Osteoblast (primary cell): Measurements from ENCODE around the gene STK26. TPM values are rescaled to one million over a fixed set of nuclear protein-coding genes. Genes with fewer than 3 reads are reported as not detected.
"Not testable (repeated sequence)": the region's sequence is repeated elsewhere in the genome, so short reads cannot be mapped to it uniquely, and the experiment has no call there.

Source experiments
- DNase-seq: peaks from one replicate; pipeline ENCODE4 v3.0.0; 2011; ENCODE audit warnings: low spot score, mixed read lengths; ENCODE audit not compliant: insufficient read length; ENCODE audit errors: missing footprints
- H2AFZ ChIP-seq: 2 replicates; pipeline ENCODE4 v1.6.0; 2011; ENCODE audit warnings: mild to moderate bottlenecking, low read length
- H3K27ac ChIP-seq: 2 replicates; pipeline ENCODE4 v1.5.1; 2011; ENCODE audit warnings: mild to moderate bottlenecking, low read depth, low read length, moderate library complexity
- H3K27me3 ChIP-seq: 2 replicates; pipeline ENCODE4 v1.6.0; 2012; ENCODE audit warnings: mild to moderate bottlenecking, control low read depth, inconsistent platforms, low read length, moderate library complexity; ENCODE audit not compliant: insufficient read depth
- H3K36me3 ChIP-seq: 2 replicates; pipeline ENCODE4 v1.5.1; 2011; ENCODE audit warnings: mild to moderate bottlenecking, low read length, control low read depth, moderate library complexity; ENCODE audit not compliant: insufficient read depth
- H3K4me1 ChIP-seq: 2 replicates; pipeline ENCODE4 v1.5.1; 2011; ENCODE audit warnings: mild to moderate bottlenecking, low read length, control low read depth, moderate library complexity; ENCODE audit not compliant: insufficient read depth
- H3K4me2 ChIP-seq: 2 replicates; pipeline ENCODE4 v1.6.0; 2011; ENCODE audit warnings: mild to moderate bottlenecking, low read length; ENCODE audit not compliant: insufficient read depth
- H3K4me3 ChIP-seq: fragments of 200-600 bp; sonication (generic); 3 replicates; pipeline ENCODE4 v1.5.1; 2012; ENCODE audit warnings: mild to moderate bottlenecking, low read length, inconsistent platforms; ENCODE audit not compliant: insufficient read depth
- H3K79me2 ChIP-seq: 2 replicates; pipeline ENCODE4 v1.6.0; 2012; ENCODE audit warnings: mild to moderate bottlenecking, low read length, control low read depth, inconsistent platforms; ENCODE audit not compliant: insufficient read depth
- H3K9me3 ChIP-seq: 2 replicates; pipeline ENCODE4 v1.5.1; 2011; ENCODE audit warnings: low read depth, low read length, control low read depth
- H4K20me1 ChIP-seq: 2 replicates; pipeline ENCODE4 v1.6.0; 2012; ENCODE audit warnings: mild to moderate bottlenecking, low read length, control low read depth; ENCODE audit not compliant: insufficient read depth
- total RNA-seq: library from RNA; depleted of rRNA; stranded (reverse); fragments of >200 nt; gene quantifications from 2 replicates; pipeline ENCODE4 v1.2.3, GENCODE V29; 2012
- TF ChIP-seq, protein P1 (sequence below): IDR thresholded peaks from 2 replicates; pipeline ENCODE4 v1.5.1; 2011; ENCODE audit warnings: mild to moderate bottlenecking, low read depth, low read length, moderate library complexity; ENCODE audit errors: extremely low read depth

The STK26 gene
- total RNA-seq, 1 donor, result 9.4 TPM

- Histone ChIP-seq H3K79me2 (no peaks in the 10 kb centered on the region), H3K27ac (no peak overlapping the region), H2AFZ (no peak overlapping the region), H3K4me3 (no peak overlapping the region), H3K9me3 (no peaks in the 10 kb centered on the region), H3K36me3 (no peaks in the 10 kb centered on the region), H3K4me2 (no peak overlapping the region), H4K20me1 (no peaks in the 10 kb centered on the region), H3K4me1 (no peaks in the 10 kb centered on the region), H3K27me3 (peaks cover 26% of the 10 kb centered on the region)
- no peak for DNase-seq
- TF ChIP-seq, protein P1, sequence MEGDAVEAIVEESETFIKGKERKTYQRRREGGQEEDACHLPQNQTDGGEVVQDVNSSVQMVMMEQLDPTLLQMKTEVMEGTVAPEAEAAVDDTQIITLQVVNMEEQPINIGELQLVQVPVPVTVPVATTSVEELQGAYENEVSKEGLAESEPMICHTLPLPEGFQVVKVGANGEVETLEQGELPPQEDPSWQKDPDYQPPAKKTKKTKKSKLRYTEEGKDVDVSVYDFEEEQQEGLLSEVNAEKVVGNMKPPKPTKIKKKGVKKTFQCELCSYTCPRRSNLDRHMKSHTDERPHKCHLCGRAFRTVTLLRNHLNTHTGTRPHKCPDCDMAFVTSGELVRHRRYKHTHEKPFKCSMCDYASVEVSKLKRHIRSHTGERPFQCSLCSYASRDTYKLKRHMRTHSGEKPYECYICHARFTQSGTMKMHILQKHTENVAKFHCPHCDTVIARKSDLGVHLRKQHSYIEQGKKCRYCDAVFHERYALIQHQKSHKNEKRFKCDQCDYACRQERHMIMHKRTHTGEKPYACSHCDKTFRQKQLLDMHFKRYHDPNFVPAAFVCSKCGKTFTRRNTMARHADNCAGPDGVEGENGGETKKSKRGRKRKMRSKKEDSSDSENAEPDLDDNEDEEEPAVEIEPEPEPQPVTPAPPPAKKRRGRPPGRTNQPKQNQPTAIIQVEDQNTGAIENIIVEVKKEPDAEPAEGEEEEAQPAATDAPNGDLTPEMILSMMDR, result no peak
These were observed 18.4 kb upstream of the STK26 start for GRCh38 chrX:132004728-132005127.

DNA sequence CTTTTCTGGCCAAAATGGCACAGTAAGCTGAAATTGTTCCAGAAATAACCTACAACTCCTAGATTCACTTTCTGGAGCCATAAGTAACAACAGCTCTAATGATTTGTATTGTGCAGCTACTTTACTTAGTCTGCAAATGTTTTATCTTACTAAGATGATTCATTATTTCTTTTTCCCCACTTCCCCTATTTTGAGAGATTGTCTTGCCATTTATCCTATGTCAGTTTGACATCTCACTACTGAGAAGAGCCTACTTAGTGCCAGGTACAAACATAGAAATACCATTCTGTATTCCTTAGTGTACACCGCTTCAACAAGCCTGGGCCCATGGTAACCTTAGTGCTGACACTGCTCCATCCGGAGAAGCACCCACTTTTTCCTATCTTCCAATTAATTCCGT, 13.8 kb upstream of the STK26 start:
- no peak overlapping the region for H2AFZ ChIP-seq

GRCh38 chrX:132010213-132010612, 12.9 kb upstream of the STK26 start:
- H4K20me1 ChIP-seq, H3K27ac ChIP-seq, H3K36me3 ChIP-seq, H3K9me3 ChIP-seq, H3K79me2 ChIP-seq, DNase-seq, H2AFZ ChIP-seq, H3K4me3 ChIP-seq, H3K4me2 ChIP-seq, H3K4me1 ChIP-seq: not testable (repeated sequence)
- H3K27me3 ChIP-seq, result peaks cover 20% of the 10 kb centered on the region

More for the DNA sequence above, 13.8 kb upstream of the STK26 start:
- no peak for DNase-seq
- H3K4me2 ChIP-seq, result no peak overlapping the region
- H3K9me3 ChIP-seq, result no peaks in the 10 kb centered on the region
- H4K20me1 ChIP-seq, result no peaks in the 10 kb centered on the region
- peaks cover 21% of the 10 kb centered on the region for H3K27me3 ChIP-seq
- no peaks in the 10 kb centered on the region for H3K79me2 ChIP-seq
- H3K4me1 ChIP-seq, result no peaks in the 10 kb centered on the region
- no peak overlapping the region for H3K4me3 ChIP-seq
- TF ChIP-seq, protein P1, result no peak
- no peak overlapping the region for H3K27ac ChIP-seq
- no peaks in the 10 kb centered on the region for H3K36me3 ChIP-seq

GRCh38 chrX:132015875-132016274, 7.2 kb upstream of the STK26 start:
- no peak overlapping the region for H3K4me2 ChIP-seq
- no peak for DNase-seq
- H3K27ac ChIP-seq, result no peak overlapping the region
- no peaks in the 10 kb centered on the region for H3K36me3 ChIP-seq
- H3K9me3 ChIP-seq, result no peaks in the 10 kb centered on the region
- no peak overlapping the region for H3K4me3 ChIP-seq
- H2AFZ ChIP-seq, result no peak overlapping the region
- no peaks in the 10 kb centered on the region for H3K79me2 ChIP-seq
- H3K4me1 ChIP-seq, result no peaks in the 10 kb centered on the region
- peaks cover 3% of the 10 kb centered on the region for H3K27me3 ChIP-seq
- no peaks in the 10 kb centered on the region for H4K20me1 ChIP-seq
- TF ChIP-seq, protein P1, result no peak
